Upper lobe of left lung (tissue), 4 donors: ENCODE measurements around the gene CDH8.

Source experiments
- CTCF ChIP-seq, 6 experiments: fragments of 450-650 bp in 4 of 6; fragments of 200-600 bp in 2 of 6; sonication (generic) in 2 of 6; IDR thresholded peaks; one replicate each; pipeline ENCODE4 v1.5.1; 2016 to 2019; ENCODE audit warnings: antibody characterized with exemption in 6 of 6
- EP300 ChIP-seq, 4 donors: sonication (generic); formaldehyde crosslinking; IDR thresholded peaks; one replicate each; pipeline ENCODE4 v1.5.1; 2017; ENCODE audit warnings: antibody characterized with exemption in 4 of 4, control low read depth in 2 of 4
- POLR2A ChIP-seq, 4 donors: fragments of 450-650 bp; IDR thresholded peaks; one replicate each; pipeline ENCODE4 v1.5.1; 2016 to 2017; ENCODE audit warnings: antibody characterized with exemption in 4 of 4, mild to moderate bottlenecking in 2 of 4

GRCh38 chr16:61792194-61792909 is 243.9 kb downstream of the CDH8 start:
- TF ChIP-seq CTCF (IDR thresholded peaks at IDR 0.05) (no peak), POLR2A (IDR thresholded peaks at IDR 0.05) (no peak), EP300 (IDR thresholded peaks at IDR 0.05) (no peak)
